AG09319 (cell line): Measurements from ENCODE around the gene CASS4.

ENCODE experiments used
- DNase-seq: peaks from one replicate; pipeline ENCODE4 v3.0.0-alpha.2; 2010; ENCODE audit warnings: low read depth; ENCODE audit errors: extremely low read depth
- CTCF ChIP-seq: IDR thresholded peaks from 2 replicates; pipeline ENCODE4 v1.5.1; 2011; ENCODE audit warnings: low read depth, mild to moderate bottlenecking, inconsistent platforms, low read length, moderate library complexity

Gene CASS4

GRCh38 chr20:56504373-56505005 is 92.4 kb downstream of the CASS4 start:
- DNase-seq, result no peak
- TF ChIP-seq CTCF, result peak; percentile 37

- no peak for DNase-seq
- TF ChIP-seq CTCF, result no peak
Measured at GRCh38 chr20:56506103-56506502, 94.0 kb downstream of the CASS4 start.
